Activated naive CD8-positive, alpha-beta T cell (primary cell): Measurements from ENCODE around the gene TMEM200A.
A peak's percentile ranks its signal among the peaks of the same experiment; 100 is the strongest.

Experiments
- H3K27ac Mint-ChIP-seq: one replicate; pipeline ENCODE4 v1.8.0; 2021; ENCODE audit warnings: mixed read lengths
- H3K27me3 Mint-ChIP-seq: one replicate; pipeline ENCODE4 v1.8.0; 2021; ENCODE audit warnings: mixed read lengths
- H3K36me3 Mint-ChIP-seq: one replicate; pipeline ENCODE4 v1.8.0; 2021; ENCODE audit warnings: mixed read lengths
- H3K4me1 Mint-ChIP-seq: one replicate; pipeline ENCODE4 v1.8.0; 2021; ENCODE audit warnings: low read depth, mixed read lengths
- H3K4me3 Mint-ChIP-seq: one replicate; pipeline ENCODE4 v1.8.0; 2021; ENCODE audit warnings: mild to moderate bottlenecking, mixed read lengths
- H3K9me3 Mint-ChIP-seq: one replicate; pipeline ENCODE4 v1.8.0; 2021; ENCODE audit warnings: low read depth, mixed read lengths

TMEM200A gene

GRCh38 chr6:130390890-130391289, 25.1 kb downstream of the TMEM200A start:
- Mint-ChIP-seq H3K4me3 (no peak overlapping the region), H3K4me1 (no peaks in the 10 kb centered on the region), H3K36me3 (no peaks in the 10 kb centered on the region), H3K27me3 (no peaks in the 10 kb centered on the region), H3K27ac (no peak overlapping the region), H3K9me3 (no peaks in the 10 kb centered on the region)

GRCh38 chr6:130393306-130393705, 27.5 kb downstream of the TMEM200A start:
- peaks cover 11% of the 10 kb centered on the region for H3K4me1 Mint-ChIP-seq
- H3K27ac Mint-ChIP-seq, result no peak overlapping the region
- no peak overlapping the region for H3K4me3 Mint-ChIP-seq
- no peaks in the 10 kb centered on the region for H3K9me3 Mint-ChIP-seq
- H3K36me3 Mint-ChIP-seq, result no peaks in the 10 kb centered on the region
- no peaks in the 10 kb centered on the region for H3K27me3 Mint-ChIP-seq

GRCh38 chr6:130394246-130394645, 28.4 kb downstream of the TMEM200A start:
- no peak overlapping the region for H3K27ac Mint-ChIP-seq
- peaks cover 4% of the 10 kb centered on the region for H3K9me3 Mint-ChIP-seq
- H3K4me3 Mint-ChIP-seq, result no peak overlapping the region
- peaks cover 11% of the 10 kb centered on the region for H3K4me1 Mint-ChIP-seq
- no peaks in the 10 kb centered on the region for H3K36me3 Mint-ChIP-seq
- H3K27me3 Mint-ChIP-seq, result no peaks in the 10 kb centered on the region

- H3K27me3 Mint-ChIP-seq, result no peaks in the 10 kb centered on the region
- peaks cover 9% of the 10 kb centered on the region for H3K9me3 Mint-ChIP-seq
- no peaks in the 10 kb centered on the region for H3K36me3 Mint-ChIP-seq
- no peak overlapping the region for H3K27ac Mint-ChIP-seq
- H3K4me1 Mint-ChIP-seq, result peaks cover 11% of the 10 kb centered on the region
- H3K4me3 Mint-ChIP-seq, result no peak overlapping the region
Observed at GRCh38 chr6:130395164-130395563, 29.3 kb downstream of the TMEM200A start.

- Mint-ChIP-seq H3K4me3 (peak overlapping the region; percentile 18), H3K36me3 (no peaks in the 10 kb centered on the region), H3K4me1 (peaks cover 13% of the 10 kb centered on the region), H3K9me3 (peaks cover 14% of the 10 kb centered on the region), H3K27ac (no peak overlapping the region), H3K27me3 (no peaks in the 10 kb centered on the region)
Observed at GRCh38 chr6:130396722-130397121, 30.9 kb downstream of the TMEM200A start.

- peaks cover 4% of the 10 kb centered on the region for H3K4me1 Mint-ChIP-seq
- H3K27me3 Mint-ChIP-seq, result peaks cover 6% of the 10 kb centered on the region
- H3K27ac Mint-ChIP-seq, result no peak overlapping the region
- peaks cover under 1% of the 10 kb centered on the region for H3K9me3 Mint-ChIP-seq
- H3K4me3 Mint-ChIP-seq, result no peak overlapping the region
- H3K36me3 Mint-ChIP-seq, result peaks cover 6% of the 10 kb centered on the region
Observed at GRCh38 chr6:130405549-130405948, 39.7 kb downstream of the TMEM200A start.

GRCh38 chr6:130407032-130407431, 41.2 kb downstream of the TMEM200A start:
- Mint-ChIP-seq H3K9me3 (no peaks in the 10 kb centered on the region), H3K4me1 (peaks cover 2% of the 10 kb centered on the region), H3K27ac (no peak overlapping the region), H3K36me3 (peaks cover 6% of the 10 kb centered on the region), H3K4me3 (no peak overlapping the region), H3K27me3 (peaks cover 6% of the 10 kb centered on the region)

- Mint-ChIP-seq H3K27ac (no peak overlapping the region), H3K9me3 (no peaks in the 10 kb centered on the region), H3K4me3 (no peak overlapping the region), H3K36me3 (peaks cover 2% of the 10 kb centered on the region), H3K4me1 (no peaks in the 10 kb centered on the region), H3K27me3 (peaks cover 3% of the 10 kb centered on the region)
Observed at GRCh38 chr6:130409418-130410100, 43.7 kb downstream of the TMEM200A start.

- Mint-ChIP-seq H3K4me1 (no peaks in the 10 kb centered on the region), H3K4me3 (no peak overlapping the region), H3K36me3 (peaks cover 2% of the 10 kb centered on the region), H3K27me3 (peaks cover 3% of the 10 kb centered on the region), H3K9me3 (no peaks in the 10 kb centered on the region), H3K27ac (no peak overlapping the region)
Observed at GRCh38 chr6:130411481-130411880, 45.7 kb downstream of the TMEM200A start.

- Mint-ChIP-seq H3K36me3 (peaks cover 2% of the 10 kb centered on the region), H3K4me1 (no peaks in the 10 kb centered on the region), H3K4me3 (no peak overlapping the region), H3K27me3 (peaks cover 3% of the 10 kb centered on the region), H3K9me3 (no peaks in the 10 kb centered on the region), H3K27ac (no peak overlapping the region)
Observed at GRCh38 chr6:130412556-130413290, 46.9 kb downstream of the TMEM200A start.

GRCh38 chr6:130417951-130418350, 52.1 kb downstream of the TMEM200A start:
- Mint-ChIP-seq H3K4me3 (no peak overlapping the region), H3K27ac (no peak overlapping the region), H3K27me3 (no peaks in the 10 kb centered on the region), H3K36me3 (peaks cover 4% of the 10 kb centered on the region), H3K4me1 (no peaks in the 10 kb centered on the region), H3K9me3 (no peaks in the 10 kb centered on the region)

- H3K36me3 Mint-ChIP-seq, result peaks cover 4% of the 10 kb centered on the region
- no peak overlapping the region for H3K4me3 Mint-ChIP-seq
- peaks cover 3% of the 10 kb centered on the region for H3K27me3 Mint-ChIP-seq
- no peak overlapping the region for H3K27ac Mint-ChIP-seq
- no peaks in the 10 kb centered on the region for H3K9me3 Mint-ChIP-seq
- no peaks in the 10 kb centered on the region for H3K4me1 Mint-ChIP-seq
Observed at GRCh38 chr6:130420911-130421310, 55.1 kb downstream of the TMEM200A start.

GRCh38 chr6:130421585-130421984, 55.8 kb downstream of the TMEM200A start:
- Mint-ChIP-seq H3K36me3 (peaks cover 4% of the 10 kb centered on the region), H3K27ac (peak overlapping the region; percentile 30)

GRCh38 chr6:130423044-130423443, 57.2 kb downstream of the TMEM200A start:
- no peak overlapping the region for H3K27ac Mint-ChIP-seq
- no peak overlapping the region for H3K4me3 Mint-ChIP-seq
- H3K9me3 Mint-ChIP-seq, result no peaks in the 10 kb centered on the region
- H3K27me3 Mint-ChIP-seq, result peaks cover 3% of the 10 kb centered on the region
- peaks cover 4% of the 10 kb centered on the region for H3K36me3 Mint-ChIP-seq
- no peaks in the 10 kb centered on the region for H3K4me1 Mint-ChIP-seq

More at GRCh38 chr6:130421585-130421984, 55.8 kb downstream of the TMEM200A start:
- Mint-ChIP-seq H3K4me1 (no peaks in the 10 kb centered on the region), H3K9me3 (no peaks in the 10 kb centered on the region), H3K4me3 (no peak overlapping the region), H3K27me3 (peaks cover 3% of the 10 kb centered on the region)

GRCh38 chr6:130424710-130425109, 58.9 kb downstream of the TMEM200A start:
- peaks cover 3% of the 10 kb centered on the region for H3K27me3 Mint-ChIP-seq
- H3K36me3 Mint-ChIP-seq, result peaks cover 4% of the 10 kb centered on the region
- H3K4me3 Mint-ChIP-seq, result no peak overlapping the region
- no peaks in the 10 kb centered on the region for H3K9me3 Mint-ChIP-seq
- no peak overlapping the region for H3K27ac Mint-ChIP-seq
- no peaks in the 10 kb centered on the region for H3K4me1 Mint-ChIP-seq
